DOHH2 (cell line): ENCODE data around the gene FMNL2.

ENCODE experiments used
- H3F3A ChIP-seq: fragments of 200-600 bp; sonication (generic), shearing (Covaris generic); 2 replicates; pipeline ENCODE4 v1.6.0; 2016; ENCODE audit warnings: antibody characterized with exemption, mild to moderate bottlenecking; ENCODE audit not compliant: control insufficient read depth, insufficient read depth
- H3K27ac ChIP-seq: fragments of 200-600 bp; sonication (generic); 2 replicates; pipeline ENCODE4 v1.5.1; 2014; ENCODE audit warnings: low read depth, mild to moderate bottlenecking, low read length, moderate library complexity
- H3K27me3 ChIP-seq: fragments of 200-600 bp; sonication (generic); 2 replicates; pipeline ENCODE4 v1.6.1; 2014; ENCODE audit warnings: mild to moderate bottlenecking, low read length, mixed read lengths; ENCODE audit not compliant: control insufficient read depth
- H3K36me3 ChIP-seq: fragments of 200-600 bp; sonication (generic); 2 replicates; pipeline ENCODE4 v1.6.1; 2014; ENCODE audit warnings: mild to moderate bottlenecking, low read length, moderate library complexity, mixed read lengths; ENCODE audit not compliant: control insufficient read depth
- H3K4me1 ChIP-seq: fragments of 200-600 bp; sonication (generic); 2 replicates; pipeline ENCODE4 v1.6.1; 2014; ENCODE audit warnings: mild to moderate bottlenecking, low read length, mixed read lengths; ENCODE audit not compliant: control insufficient read depth
- H3K4me2 ChIP-seq: fragments of 200-600 bp; sonication (generic); 2 replicates; pipeline ENCODE4 v1.6.0; 2014; ENCODE audit warnings: mild to moderate bottlenecking, low read length, moderate library complexity
- H3K4me3 ChIP-seq: fragments of 200-600 bp; sonication (generic); 2 replicates; pipeline ENCODE4 v1.5.1; 2014; ENCODE audit warnings: mild to moderate bottlenecking, low read length, mixed read lengths
- H3K79me2 ChIP-seq: fragments of 200-600 bp; sonication (generic); 2 replicates; pipeline ENCODE4 v1.6.1; 2014; ENCODE audit warnings: mild to moderate bottlenecking, low read length, mixed read lengths; ENCODE audit not compliant: control insufficient read depth
- H3K9me2 ChIP-seq: fragments of 200-600 bp; sonication (generic); replicated peaks from 2 replicates; pipeline ENCODE4 v1.6.1; 2014; ENCODE audit warnings: mild to moderate bottlenecking, low read length, mixed read lengths; ENCODE audit not compliant: control insufficient read depth
- H3K9me3 ChIP-seq: fragments of 200-600 bp; sonication (generic); 2 replicates; pipeline ENCODE4 v1.6.1; 2014; ENCODE audit warnings: antibody characterized with exemption, low read length, mixed read lengths; ENCODE audit not compliant: control insufficient read depth, insufficient read depth
- H4K20me1 ChIP-seq: fragments of 200-600 bp; sonication (generic); 2 replicates; pipeline ENCODE4 v1.6.0; 2014; ENCODE audit warnings: low read depth, mild to moderate bottlenecking, antibody characterized with exemption, low read length, moderate library complexity; ENCODE audit not compliant: control insufficient read depth, insufficient read depth
- CTCF ChIP-seq: fragments of 200-600 bp; sonication (generic); IDR thresholded peaks from one replicate; pipeline ENCODE4 v1.5.1; 2014; ENCODE audit warnings: antibody characterized with exemption, mild to moderate bottlenecking, low read depth, low read length; ENCODE audit not compliant: poor library complexity, severe bottlenecking
- EZH2phosphoT487 ChIP-seq: fragments of 200-600 bp; sonication (generic); IDR thresholded peaks from 2 replicates; pipeline ENCODE4 v1.6.1; 2017; ENCODE audit warnings: borderline replicate concordance, mild to moderate bottlenecking, antibody characterized with exemption, low read length, moderate library complexity, mixed read lengths

Gene FMNL2

DNA sequence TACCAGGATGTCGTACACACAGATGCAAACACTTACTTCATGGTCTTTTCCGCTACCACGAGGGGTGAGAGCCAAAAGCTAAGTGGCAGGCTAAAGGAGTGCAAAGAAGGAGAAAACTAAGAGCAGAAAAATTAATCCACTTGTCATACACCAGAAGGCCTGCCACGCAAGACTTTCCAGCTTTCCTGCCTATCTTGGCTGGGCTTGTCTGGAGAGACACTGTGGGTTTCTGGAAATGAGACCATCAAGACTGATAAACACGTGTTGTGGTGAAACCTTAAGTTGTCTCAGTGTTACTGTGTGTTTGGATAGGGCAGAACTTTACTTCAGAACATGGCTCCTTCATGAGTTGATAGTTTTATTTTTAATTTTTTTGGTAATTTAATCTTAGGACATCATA, 175.6 kb downstream of the FMNL2 start:
- H3K9me2 ChIP-seq: no peaks in the 10 kb centered on the region
- TF ChIP-seq EZH2phosphoT487 (no peak), CTCF (no peak)
- H3K4me2 ChIP-seq: no peak overlapping the region
- H3K4me3 ChIP-seq: no peak overlapping the region
- H4K20me1 ChIP-seq: no peaks in the 10 kb centered on the region
- H3K79me2 ChIP-seq: no peaks in the 10 kb centered on the region
- no peaks in the 10 kb centered on the region for H3K4me1 ChIP-seq
- H3K27ac ChIP-seq: no peak overlapping the region
- no peaks in the 10 kb centered on the region for H3K27me3 ChIP-seq
- H3K36me3 ChIP-seq: no peaks in the 10 kb centered on the region
- no peaks in the 10 kb centered on the region for H3K9me3 ChIP-seq
- H3F3A ChIP-seq: no peaks in the 10 kb centered on the region

GRCh38 chr2:152511981-152512380, 177.0 kb downstream of the FMNL2 start:
- no peaks in the 10 kb centered on the region for H3K9me2 ChIP-seq
- no peaks in the 10 kb centered on the region for H3F3A ChIP-seq
- H3K4me3 ChIP-seq: no peak overlapping the region
- TF ChIP-seq EZH2phosphoT487: no peak
- no peak for TF ChIP-seq CTCF
- H3K27me3 ChIP-seq: no peaks in the 10 kb centered on the region
- no peaks in the 10 kb centered on the region for H3K79me2 ChIP-seq
- H4K20me1 ChIP-seq: no peaks in the 10 kb centered on the region
- H3K4me2 ChIP-seq: no peak overlapping the region
- no peaks in the 10 kb centered on the region for H3K36me3 ChIP-seq
- no peaks in the 10 kb centered on the region for H3K9me3 ChIP-seq
- no peaks in the 10 kb centered on the region for H3K4me1 ChIP-seq
- no peak overlapping the region for H3K27ac ChIP-seq

DNA sequence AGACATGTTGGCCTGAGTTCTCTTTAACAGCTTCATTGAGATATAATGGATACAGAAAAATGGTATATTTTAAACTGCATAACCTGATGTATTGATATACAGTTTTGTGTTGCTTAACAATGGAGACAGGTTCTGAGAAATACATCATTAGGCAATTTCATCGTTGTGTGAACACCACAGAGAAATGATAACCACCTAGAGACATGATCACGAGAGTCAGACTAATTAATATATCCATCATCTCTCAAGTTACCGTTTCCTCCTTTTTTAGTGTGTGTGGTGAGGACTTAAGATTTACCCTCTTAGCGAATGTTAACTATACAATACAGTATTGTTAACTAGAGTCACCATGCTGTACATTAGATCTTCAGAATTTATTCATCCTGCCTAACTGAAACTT, 178.1 kb downstream of the FMNL2 start:
- no peaks in the 10 kb centered on the region for H3K4me1 ChIP-seq
- H3F3A ChIP-seq: no peaks in the 10 kb centered on the region
- H3K79me2 ChIP-seq: no peaks in the 10 kb centered on the region
- TF ChIP-seq EZH2phosphoT487: no peak
- no peak for TF ChIP-seq CTCF
- H3K36me3 ChIP-seq: no peaks in the 10 kb centered on the region
- H3K27me3 ChIP-seq: no peaks in the 10 kb centered on the region
- no peaks in the 10 kb centered on the region for H4K20me1 ChIP-seq
- H3K27ac ChIP-seq: no peak overlapping the region
- no peaks in the 10 kb centered on the region for H3K9me2 ChIP-seq
- H3K9me3 ChIP-seq: no peaks in the 10 kb centered on the region
- H3K4me3 ChIP-seq: no peak overlapping the region
- no peak overlapping the region for H3K4me2 ChIP-seq

DNA sequence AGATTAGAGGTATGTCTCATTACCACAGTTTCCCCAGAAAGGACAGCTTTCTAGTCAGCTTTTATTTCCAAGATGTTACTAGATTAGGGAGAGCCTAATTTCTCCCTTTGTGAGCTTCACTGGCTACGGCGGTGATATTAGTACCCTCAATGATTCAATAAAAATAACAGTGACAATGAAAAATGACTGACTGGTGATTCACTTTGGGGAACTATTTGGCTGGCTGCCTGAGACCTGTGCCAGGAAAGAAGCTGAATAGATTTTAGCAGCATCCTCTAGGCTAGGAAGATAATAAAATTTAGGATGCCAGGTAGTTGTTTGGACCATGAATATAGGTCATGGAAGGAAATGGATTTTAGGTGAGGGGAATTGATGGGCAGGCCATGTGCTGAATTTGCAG, 178.7 kb downstream of the FMNL2 start:
- H3K9me3 ChIP-seq: no peaks in the 10 kb centered on the region
- H3K4me1 ChIP-seq: no peaks in the 10 kb centered on the region
- H3F3A ChIP-seq: no peaks in the 10 kb centered on the region
- H3K9me2 ChIP-seq: no peaks in the 10 kb centered on the region
- no peaks in the 10 kb centered on the region for H3K79me2 ChIP-seq
- H4K20me1 ChIP-seq: no peaks in the 10 kb centered on the region
- no peak overlapping the region for H3K4me2 ChIP-seq
- H3K27me3 ChIP-seq: no peaks in the 10 kb centered on the region
- H3K36me3 ChIP-seq: no peaks in the 10 kb centered on the region
- no peak overlapping the region for H3K27ac ChIP-seq
- no peak overlapping the region for H3K4me3 ChIP-seq
- TF ChIP-seq EZH2phosphoT487 (no peak), CTCF (no peak)
